ENCODE data around the gene SMO.
"Not testable (repeated sequence)": the region's sequence is repeated elsewhere in the genome, so short reads cannot be mapped to it uniquely, and the experiment has no call there.

Gene SMO

GRCh38 chr7:129240119-129240820 lies 51.8 kb downstream of the SMO start:
- DNase-seq, result no peak

- no peak for DNase-seq
These were observed 55.8 kb downstream of the SMO start for GRCh38 chr7:129244220-129244619.

- DNase-seq, result no peak
These were observed 57.1 kb downstream of the SMO start for GRCh38 chr7:129245533-129245932.

- no peak for DNase-seq
These were observed 58.7 kb downstream of the SMO start for GRCh38 chr7:129247087-129247486.

GRCh38 chr7:129252128-129252527 lies 63.7 kb downstream of the SMO start:
- no peak for DNase-seq

GRCh38 chr7:129252603-129253002 lies 64.2 kb downstream of the SMO start:
- not testable (repeated sequence) for DNase-seq

- no peak for DNase-seq
These were observed 67.4 kb downstream of the SMO start for GRCh38 chr7:129255800-129256199.

- no peak for DNase-seq
These were observed 67.8 kb downstream of the SMO start for GRCh38 chr7:129256221-129256620.

- no peak for DNase-seq
These were observed 68.7 kb downstream of the SMO start for GRCh38 chr7:129257168-129257567.

GRCh38 chr7:129258649-129259389 lies 70.4 kb downstream of the SMO start:
- no peak for DNase-seq

- DNase-seq, result no peak
These were observed 73.9 kb downstream of the SMO start for GRCh38 chr7:129262324-129262723.

Measured in activated CD8-positive, alpha-beta memory T cell treated with anti-CD3 and anti-CD28 coated beads, Interleukin-2, amount 50 U/mL, for 48 hours (primary cell).